Type B pancreatic cell (in vitro differentiated cells): ENCODE results near the gene CFAP57. TPM values are rescaled to one million over a fixed set of nuclear protein-coding genes. Genes with fewer than 3 reads are reported as not detected.

Experiments
- DNase-seq: peaks from one replicate; pipeline ENCODE4 v3.0.0; 2021; ENCODE audit warnings: mixed read lengths; ENCODE audit not compliant: unreplicated experiment; ENCODE audit errors: extremely low spot score
- H3K27ac Mint-ChIP-seq: 2 replicates; pipeline ENCODE4 v1.8.0; 2021; ENCODE audit warnings: mild to moderate bottlenecking, mixed read lengths
- H3K27me3 Mint-ChIP-seq: 2 replicates; pipeline ENCODE4 v1.8.0; 2021; ENCODE audit warnings: mixed read lengths
- H3K36me3 Mint-ChIP-seq: 2 replicates; pipeline ENCODE4 v1.8.0; 2021; ENCODE audit warnings: mixed read lengths
- H3K4me1 Mint-ChIP-seq: one replicate; pipeline ENCODE4 v1.8.0; 2021; ENCODE audit warnings: mixed read lengths; ENCODE audit not compliant: unreplicated experiment
- H3K4me3 Mint-ChIP-seq: 2 replicates; pipeline ENCODE4 v1.8.0; 2021; ENCODE audit warnings: mild to moderate bottlenecking, mixed read lengths
- H3K9me3 Mint-ChIP-seq: 2 replicates; pipeline ENCODE4 v1.8.0; 2021; ENCODE audit warnings: mixed read lengths
- CTCF ChIP-seq: fragments of 200-600 bp; sonication (generic); conservative IDR thresholded peaks from 2 replicates; pipeline ENCODE4 v1.5.0; 2021; ENCODE audit warnings: antibody characterized with exemption, mild to moderate bottlenecking
- total RNA-seq: library from RNA; stranded (reverse); gene quantifications from 2 replicates; pipeline ENCODE4 v1.2.1, GENCODE V29; 2021; ENCODE audit warnings: low replicate concordance

The CFAP57 gene
- total RNA-seq, 1 donor from 2014 or later = 1.8 TPM

GRCh38 chr1:43250351-43250761, 78.2 kb downstream of the CFAP57 start:
- H3K4me3 Mint-ChIP-seq = no peak overlapping the region
- no peaks in the 10 kb centered on the region for H3K9me3 Mint-ChIP-seq

DNA sequence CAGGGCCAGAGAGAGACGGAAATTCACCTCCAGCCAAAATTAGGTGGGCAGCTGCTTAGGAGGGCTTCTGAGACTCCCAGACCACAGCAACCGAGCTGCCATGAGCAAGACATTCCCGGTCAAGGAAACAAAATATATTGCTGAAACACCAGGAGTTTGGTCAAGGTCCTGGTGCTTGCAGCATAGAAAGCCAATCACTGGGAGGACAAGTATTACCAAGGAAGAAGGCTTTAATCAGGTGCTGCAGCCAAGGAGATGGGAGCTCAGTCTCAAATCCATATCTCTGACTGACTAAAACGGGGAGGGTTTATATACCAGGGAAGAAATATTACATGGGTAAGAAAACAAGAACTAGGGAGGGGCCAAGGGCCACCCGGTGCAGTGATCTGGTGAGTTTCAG, 78.9 kb downstream of the CFAP57 start:
- no peak for TF ChIP-seq CTCF
- peaks cover 5% of the 10 kb centered on the region for H3K36me3 Mint-ChIP-seq
- no peaks in the 10 kb centered on the region for H3K9me3 Mint-ChIP-seq
- no peaks in the 10 kb centered on the region for H3K4me1 Mint-ChIP-seq
- DNase-seq = no peak
- no peak overlapping the region for H3K4me3 Mint-ChIP-seq
- H3K27ac Mint-ChIP-seq = no peak overlapping the region
- H3K27me3 Mint-ChIP-seq = peaks cover 9% of the 10 kb centered on the region

More at GRCh38 chr1:43250351-43250761, 78.2 kb downstream of the CFAP57 start:
- TF ChIP-seq CTCF = no peak
- Mint-ChIP-seq H3K36me3 (peaks cover 5% of the 10 kb centered on the region), H3K4me1 (no peaks in the 10 kb centered on the region), H3K27me3 (peaks cover 9% of the 10 kb centered on the region), H3K27ac (no peak overlapping the region)
- no peak for DNase-seq

DNA sequence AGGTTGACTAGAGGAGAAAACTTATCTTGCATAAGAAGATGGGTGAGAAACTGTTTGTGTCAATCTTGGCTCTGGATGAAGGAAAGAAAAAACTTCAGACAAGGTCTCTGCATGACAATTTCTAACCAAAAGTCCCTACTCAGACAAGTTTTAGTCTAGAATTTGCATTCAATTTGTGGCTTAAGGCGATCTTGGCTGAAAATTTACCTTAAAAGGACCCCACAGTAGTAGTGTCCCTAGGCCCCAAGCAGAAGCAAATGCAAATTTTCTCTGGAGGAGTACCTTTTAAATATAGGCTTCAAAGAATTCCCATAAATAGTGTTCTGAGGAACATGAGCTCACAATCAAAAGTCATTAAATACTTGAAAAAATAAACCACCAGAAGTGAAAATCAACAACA, 80.1 kb downstream of the CFAP57 start:
- no peak for DNase-seq
- Mint-ChIP-seq H3K27ac (no peak overlapping the region), H3K4me1 (no peaks in the 10 kb centered on the region), H3K4me3 (no peak overlapping the region), H3K36me3 (peaks cover under 1% of the 10 kb centered on the region), H3K27me3 (peaks cover 12% of the 10 kb centered on the region), H3K9me3 (no peaks in the 10 kb centered on the region)
- TF ChIP-seq CTCF = no peak

GRCh38 chr1:43253173-43253572, 81.0 kb downstream of the CFAP57 start:
- Mint-ChIP-seq H3K27me3 (peaks cover 12% of the 10 kb centered on the region), H3K36me3 (no peaks in the 10 kb centered on the region), H3K27ac (no peak overlapping the region), H3K4me1 (no peaks in the 10 kb centered on the region), H3K4me3 (no peak overlapping the region), H3K9me3 (no peaks in the 10 kb centered on the region)
- no peak for DNase-seq
- TF ChIP-seq CTCF = no peak

GRCh38 chr1:43253876-43254275, 81.7 kb downstream of the CFAP57 start:
- Mint-ChIP-seq H3K27ac (no peak overlapping the region), H3K4me1 (no peaks in the 10 kb centered on the region), H3K36me3 (no peaks in the 10 kb centered on the region), H3K27me3 (peaks cover 12% of the 10 kb centered on the region), H3K4me3 (no peak overlapping the region), H3K9me3 (no peaks in the 10 kb centered on the region)
- DNase-seq = no peak
- TF ChIP-seq CTCF = no peak
